Endothelial cell of umbilical vein (primary cell): Measurements from ENCODE around the gene SEMA7A. TPM values are rescaled to one million over a fixed set of nuclear protein-coding genes. Genes with fewer than 3 reads are reported as not detected.

Experiments
- BruUV-seq: library from RNA; stranded (reverse); fragments of 400-500 nt; replicated peaks from 2 replicates; lab custom pipeline; 2021; lab: Mats Ljungman, UMichigan
- CTCF ChIA-PET: fragments of 300-600, 350-600 bp; sonication (Branson Sonifier 250); formaldehyde crosslinking; loops from one replicate; lab custom pipeline; 2021; ENCODE audit warnings: antibody characterized with exemption, inconsistent platforms; lab: Charles Lee
- POLR2A ChIA-PET: fragments of 300-600, 350-600 bp; sonication (Branson Sonifier 250); formaldehyde crosslinking; loops from one replicate; lab custom pipeline; 2021; ENCODE audit warnings: antibody characterized with exemption, inconsistent platforms; lab: Charles Lee
- DNase-seq: peaks from one replicate; pipeline ENCODE4 v3.0.0-alpha.2; 2011; ENCODE audit warnings: low read depth, low spot score
- FAIRE-seq: peaks from 2 replicates; lab custom pipeline; 2011; peaks lifted over from hg19 to GRCh38; lab: Jason Lieb, UNC
- H2AFZ ChIP-seq: 2 replicates; pipeline ENCODE4 v1.6.0; 2012; ENCODE audit warnings: low read depth, low read length, control low read depth, inconsistent platforms
- H3K27ac ChIP-seq: 2 replicates; pipeline ENCODE4 v1.5.1; 2011; ENCODE audit warnings: low read depth, mild to moderate bottlenecking, control low read depth, low read length, moderate library complexity; ENCODE audit not compliant: insufficient read depth
- H3K27me3 ChIP-seq, 2 experiments: 2 replicates each; pipeline versions ENCODE4 v1.6.0 to v1.6.1; 2011; ENCODE audit warnings: low read length in 2 of 2, mixed read lengths in 1 of 2; ENCODE audit not compliant: control insufficient read depth in 2 of 2, insufficient read depth in 2 of 2
- H3K36me3 ChIP-seq, 2 experiments: 2 replicates in 1 of 2; 3 replicates in 1 of 2; pipeline ENCODE4 v1.5.1; 2011; ENCODE audit warnings: low read length in 2 of 2, mild to moderate bottlenecking in 1 of 2, moderate library complexity in 1 of 2; ENCODE audit not compliant: control insufficient read depth in 2 of 2, insufficient read depth in 2 of 2; ENCODE audit errors: extremely low read depth in 1 of 2
- H3K4me1 ChIP-seq: 3 replicates; pipeline ENCODE4 v1.5.1; 2011; ENCODE audit warnings: mild to moderate bottlenecking, low read length; ENCODE audit not compliant: control insufficient read depth, insufficient read depth; ENCODE audit errors: extremely low read depth
- H3K4me2 ChIP-seq: 2 replicates; pipeline ENCODE4 v1.6.1; 2011; ENCODE audit warnings: low read length, control low read depth, mixed read lengths; ENCODE audit not compliant: insufficient read depth
- H3K4me3 ChIP-seq, 3 experiments: fragments of 200-600 bp in 1 of 3; sonication (generic), shearing (Covaris generic) in 1 of 3; replicated peaks in 1 of 3; 2 replicates each; pipeline ENCODE4 v1.5.1; 2011 to 2016; ENCODE audit warnings: control low read depth in 3 of 3, low read length in 3 of 3, mild to moderate bottlenecking in 2 of 3, inconsistent platforms in 1 of 3, low read depth in 1 of 3, moderate library complexity in 1 of 3; ENCODE audit not compliant: insufficient read depth in 1 of 3
- H3K79me2 ChIP-seq: 2 replicates; pipeline ENCODE4 v1.6.0; 2012; ENCODE audit warnings: low read length, inconsistent platforms; ENCODE audit not compliant: control insufficient read depth, insufficient read depth
- H3K9ac ChIP-seq: replicated peaks from 2 replicates; pipeline ENCODE3; 2011; ENCODE audit warnings: low read length, control low read depth; ENCODE audit not compliant: insufficient read depth; ENCODE audit errors: extremely low read depth
- H3K9me1 ChIP-seq: replicated peaks from 3 replicates; pipeline ENCODE4 v1.6.0; 2011; ENCODE audit warnings: mild to moderate bottlenecking, low read length; ENCODE audit not compliant: control insufficient read depth, insufficient read depth; ENCODE audit errors: extremely low read depth
- H3K9me3 ChIP-seq: replicated peaks from 2 replicates; pipeline ENCODE4 v1.5.1; 2012; ENCODE audit warnings: low read length, inconsistent platforms; ENCODE audit not compliant: control insufficient read depth, insufficient read depth
- H4K20me1 ChIP-seq: replicated peaks from 2 replicates; pipeline ENCODE3; 2011; ENCODE audit warnings: mild to moderate bottlenecking, low read length; ENCODE audit not compliant: control insufficient read depth, insufficient read depth; ENCODE audit errors: extremely low read depth
- EZH2 ChIP-seq: IDR thresholded peaks from 2 replicates; pipeline ENCODE4 v1.6.1; 2012; ENCODE audit warnings: borderline replicate concordance, low read depth, mild to moderate bottlenecking, moderate library complexity, low read length, inconsistent platforms; ENCODE audit not compliant: severe bottlenecking
- JUN ChIP-seq: IDR thresholded peaks from 2 replicates; pipeline ENCODE4 v1.6.1; 2011; ENCODE audit warnings: borderline replicate concordance, low read depth; ENCODE audit not compliant: insufficient read length, insufficient read depth
- MYC ChIP-seq: IDR thresholded peaks from one replicate; pipeline ENCODE4 v1.6.1; 2011; ENCODE audit warnings: mild to moderate bottlenecking, low read depth, low read length
- POLR2A ChIP-seq: IDR thresholded peaks from 2 replicates; pipeline ENCODE4 v1.6.1; 2012; ENCODE audit warnings: low read depth, mild to moderate bottlenecking, control low read depth, low read length
- POLR2AphosphoS5 ChIP-seq: IDR thresholded peaks from 2 replicates; pipeline ENCODE4 v1.6.1; 2012; ENCODE audit warnings: low read depth, mild to moderate bottlenecking, control low read depth, low read length, moderate library complexity; ENCODE audit not compliant: insufficient read depth
- dilution Hi-C: fragments of 300-500 bp; cut with MboI; formaldehyde crosslinking; loops from one replicate; pipeline ENCODE4 v1.15.0; 2019; ENCODE audit warnings: low sequenced_read_pairs; ENCODE audit not compliant: extremely low pct_ligation_motif_present
- intact Hi-C: fragments of 100-400 bp; cut with micrococcal nuclease; formaldehyde crosslinking; loops from one replicate; pipeline ENCODE4 v1.10.0; 2022
- polyA plus RNA-seq, 4 experiments: library from polyadenylated mRNA; depleted of rRNA in 3 of 4; stranded (reverse) in 3 of 4; unstranded in 1 of 4; fragments of >200 nt; gene quantifications; 2 replicates each; pipeline versions ENCODE4 v1.2.1 to v1.2.3, GENCODE V29; 2011 to 2012; ENCODE audit warnings: missing spikeins in 1 of 4
- total RNA-seq: library from RNA; stranded (reverse); gene quantifications from 2 replicates; pipeline ENCODE4 v1.2.3, GENCODE V29; 2021
- TF ChIP-seq, protein P1 (sequence below), 2 donors: IDR thresholded peaks; 1 replicate in 1 of 2; 2 replicates in 1 of 2; pipeline ENCODE4 v1.5.1; 2011; ENCODE audit warnings: low read length in 2 of 2, mild to moderate bottlenecking in 2 of 2, moderate library complexity in 2 of 2, control low read depth in 1 of 2, inconsistent platforms in 1 of 2, low read depth in 1 of 2; ENCODE audit not compliant: insufficient read depth in 1 of 2; ENCODE audit errors: extremely low read depth in 1 of 2
- TF ChIP-seq, protein P2 (sequence below): IDR thresholded peaks from 2 replicates; pipeline ENCODE4 v1.6.1; 2011; ENCODE audit not compliant: insufficient read depth, insufficient read length

SEMA7A gene
- total and polyA plus RNA-seq, 2 donors (not counting 3 experiments of a cell fraction or from before 2014, with no cell fraction given), result 1.7 to 2.0 TPM

DNA sequence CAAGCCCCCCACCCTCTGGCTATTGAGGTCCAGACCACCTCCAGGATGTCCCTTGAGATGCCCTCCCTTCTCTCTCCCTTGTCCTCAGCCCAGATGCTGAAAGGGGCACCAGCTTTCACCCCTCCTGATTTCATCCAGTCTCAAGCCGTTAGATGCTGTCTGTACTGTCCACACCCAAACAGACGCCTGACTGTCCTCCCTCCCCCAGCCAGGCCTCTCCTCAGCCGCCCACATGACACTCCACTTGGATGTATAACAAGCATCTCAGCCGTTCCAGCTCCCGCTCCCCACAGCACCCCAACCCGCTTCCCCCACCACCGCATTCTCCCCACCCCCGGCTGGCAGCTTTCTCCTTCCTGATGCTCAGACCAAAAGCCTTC lies 41.3 kb downstream of the SEMA7A start:
- Histone ChIP-seq H3K4me2 (no peak overlapping the region), H3K9me3 (no peaks in the 10 kb centered on the region), H3K79me2 (no peaks in the 10 kb centered on the region), H3K27ac (no peak overlapping the region), H3K27me3 (no peaks in the 10 kb centered on the region), H3K9ac (no peak overlapping the region), H3K9me1 (no peaks in the 10 kb centered on the region), H4K20me1 (no peaks in the 10 kb centered on the region), H2AFZ (no peak overlapping the region), H3K4me1 (no peaks in the 10 kb centered on the region), H3K4me3 (no peak overlapping the region), H3K36me3 (no peaks in the 10 kb centered on the region)
- DNase-seq (no peak), FAIRE-seq (no peak)
- TF ChIP-seq POLR2AphosphoS5, result no peak
- TF ChIP-seq EZH2, result no peak
- TF ChIP-seq POLR2A, result no peak
- no peak for TF ChIP-seq JUN
- no peak for TF ChIP-seq MYC
- TF ChIP-seq, protein P1, sequence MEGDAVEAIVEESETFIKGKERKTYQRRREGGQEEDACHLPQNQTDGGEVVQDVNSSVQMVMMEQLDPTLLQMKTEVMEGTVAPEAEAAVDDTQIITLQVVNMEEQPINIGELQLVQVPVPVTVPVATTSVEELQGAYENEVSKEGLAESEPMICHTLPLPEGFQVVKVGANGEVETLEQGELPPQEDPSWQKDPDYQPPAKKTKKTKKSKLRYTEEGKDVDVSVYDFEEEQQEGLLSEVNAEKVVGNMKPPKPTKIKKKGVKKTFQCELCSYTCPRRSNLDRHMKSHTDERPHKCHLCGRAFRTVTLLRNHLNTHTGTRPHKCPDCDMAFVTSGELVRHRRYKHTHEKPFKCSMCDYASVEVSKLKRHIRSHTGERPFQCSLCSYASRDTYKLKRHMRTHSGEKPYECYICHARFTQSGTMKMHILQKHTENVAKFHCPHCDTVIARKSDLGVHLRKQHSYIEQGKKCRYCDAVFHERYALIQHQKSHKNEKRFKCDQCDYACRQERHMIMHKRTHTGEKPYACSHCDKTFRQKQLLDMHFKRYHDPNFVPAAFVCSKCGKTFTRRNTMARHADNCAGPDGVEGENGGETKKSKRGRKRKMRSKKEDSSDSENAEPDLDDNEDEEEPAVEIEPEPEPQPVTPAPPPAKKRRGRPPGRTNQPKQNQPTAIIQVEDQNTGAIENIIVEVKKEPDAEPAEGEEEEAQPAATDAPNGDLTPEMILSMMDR (IDR thresholded peaks at IDR 0.05; ENCODE audit: extremely low read depth in 1 of 2, insufficient read depth in 1 of 2, low read depth in 1 of 2, low read length in 2 of 2), result no peak
- TF ChIP-seq, protein P2, sequence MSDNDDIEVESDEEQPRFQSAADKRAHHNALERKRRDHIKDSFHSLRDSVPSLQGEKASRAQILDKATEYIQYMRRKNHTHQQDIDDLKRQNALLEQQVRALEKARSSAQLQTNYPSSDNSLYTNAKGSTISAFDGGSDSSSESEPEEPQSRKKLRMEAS, result no peak
- ChIA-PET CTCF (interaction anchor here (1.4 kb wide), 1 partner anchor 47 kb away, joined by 3 read pairs; no protein-coding TSS in a partner anchor), POLR2A (no interaction called here)
- intact Hi-C loops (no loop called here), dilution Hi-C loops (no loop called here)
- BruUV-seq, result no TSS peak
